GM19351 (cell line): Measurements from ENCODE around the gene EIF2S1.

Source experiments
- ATAC-seq: cut with Tn5 transposase; IDR thresholded peaks from one replicate; pipeline ENCODE4 v1.9.1; 2021; ENCODE audit warnings: mild to moderate bottlenecking, moderate library complexity; ENCODE audit not compliant: unreplicated experiment

The EIF2S1 gene

DNA sequence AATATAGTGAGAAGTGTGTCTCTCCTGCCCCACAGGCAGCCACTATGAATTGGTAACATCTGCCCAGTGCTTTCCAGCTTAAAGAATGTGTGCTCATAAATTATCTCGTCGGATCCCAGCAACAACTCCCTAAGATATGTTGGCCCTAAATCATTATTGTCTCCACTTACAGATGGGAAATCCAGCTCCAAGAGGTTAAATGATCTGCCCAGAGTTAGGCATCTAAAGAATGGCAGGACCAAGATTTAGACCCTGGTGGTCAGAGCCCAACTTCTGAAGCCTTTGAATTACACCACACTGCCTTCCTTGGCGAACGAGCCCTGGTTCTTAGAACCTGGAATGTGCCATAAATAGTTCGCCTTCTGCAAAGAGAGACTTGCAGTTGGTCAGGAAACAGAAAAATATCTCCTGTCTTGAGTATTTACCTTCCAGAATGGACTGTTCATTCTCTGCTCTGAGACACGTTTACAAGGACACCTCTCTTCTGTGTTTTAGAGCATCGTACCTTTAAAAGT is 72.0 kb downstream of the EIF2S1 start:
- no peak for ATAC-seq

DNA sequence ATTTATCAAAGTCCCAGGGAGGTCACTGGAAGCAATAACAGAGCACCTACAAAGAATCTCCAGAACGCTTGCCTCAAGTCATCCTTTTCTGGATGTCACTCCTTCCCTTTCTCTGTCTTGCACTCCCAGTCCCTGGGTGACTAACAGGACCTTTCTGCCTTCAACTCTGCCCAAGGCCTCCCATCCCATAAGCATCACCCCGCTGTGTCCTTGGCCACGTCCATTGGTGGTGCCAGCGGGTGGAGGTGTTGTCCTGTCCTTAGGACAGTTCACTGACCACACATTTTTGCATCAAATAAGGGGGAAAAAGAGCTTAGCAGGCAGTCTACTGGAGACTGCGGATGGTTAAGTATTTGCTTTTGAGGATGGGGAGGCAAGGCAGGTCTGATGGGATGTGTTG is 75.5 kb downstream of the EIF2S1 start:
- no peak for ATAC-seq
